Endothelial cell (in vitro differentiated cells): Measurements from ENCODE around the gene CCDC152. TPM values are rescaled to one million over a fixed set of nuclear protein-coding genes. Genes with fewer than 3 reads are reported as not detected.

Source experiments
- DNase-seq: peaks from one replicate; pipeline ENCODE4 v3.0.0; 2021; ENCODE audit warnings: low spot score
- H3K27ac Mint-ChIP-seq: one replicate; pipeline ENCODE4 v1.8.0; 2021; ENCODE audit warnings: mixed read lengths, inconsistent platforms; ENCODE audit not compliant: unreplicated experiment
- H3K27me3 Mint-ChIP-seq: one replicate; pipeline ENCODE4 v1.8.0; 2021; ENCODE audit warnings: mild to moderate bottlenecking, moderate library complexity, mixed read lengths, inconsistent platforms; ENCODE audit not compliant: unreplicated experiment
- H3K36me3 Mint-ChIP-seq: one replicate; pipeline ENCODE4 v1.8.0; 2021; ENCODE audit warnings: mild to moderate bottlenecking, low read depth, mixed read lengths, inconsistent platforms; ENCODE audit not compliant: unreplicated experiment
- H3K4me1 Mint-ChIP-seq: one replicate; pipeline ENCODE4 v1.8.0; 2021; ENCODE audit warnings: mild to moderate bottlenecking, mixed read lengths, inconsistent platforms; ENCODE audit not compliant: unreplicated experiment
- H3K4me3 Mint-ChIP-seq: one replicate; pipeline ENCODE4 v1.8.0; 2021; ENCODE audit warnings: mild to moderate bottlenecking, mixed read lengths, inconsistent platforms; ENCODE audit not compliant: unreplicated experiment
- H3K9me3 Mint-ChIP-seq: one replicate; pipeline ENCODE4 v1.8.0; 2021; ENCODE audit warnings: mixed read lengths, inconsistent platforms; ENCODE audit not compliant: unreplicated experiment
- CTCF ChIP-seq: fragments of 200-600 bp; sonication (generic); IDR thresholded peaks from one replicate; pipeline ENCODE4 v1.5.0; 2021; ENCODE audit warnings: antibody characterized with exemption; ENCODE audit not compliant: unreplicated experiment
- total RNA-seq: library from RNA; stranded (reverse); fragmentation: NEBNext Ultra II Directional; extraction: Animal tissue kit (Norgen Biotek cat#: 25700); gene quantifications from one replicate; pipeline ENCODE4 v1.2.1, GENCODE V29; 2021; ENCODE audit not compliant: unreplicated experiment

CCDC152 gene
- total RNA-seq, 1 donor from 2014 or later, result 2.8 TPM

GRCh38 chr5:42828671-42829070, 72.1 kb downstream of the CCDC152 start:
- TF ChIP-seq CTCF, result no peak

GRCh38 chr5:42830924-42831323, 74.3 kb downstream of the CCDC152 start:
- no peak overlapping the region for H3K27ac Mint-ChIP-seq
- TF ChIP-seq CTCF, result no peak
- no peak for DNase-seq
- peaks cover 8% of the 10 kb centered on the region for H3K27me3 Mint-ChIP-seq
- H3K9me3 Mint-ChIP-seq, result no peaks in the 10 kb centered on the region
- H3K4me3 Mint-ChIP-seq, result no peak overlapping the region
- no peaks in the 10 kb centered on the region for H3K4me1 Mint-ChIP-seq
- no peaks in the 10 kb centered on the region for H3K36me3 Mint-ChIP-seq

More at GRCh38 chr5:42828671-42829070, 72.1 kb downstream of the CCDC152 start:
- H3K9me3 Mint-ChIP-seq, result no peaks in the 10 kb centered on the region
- H3K27me3 Mint-ChIP-seq, result peaks cover 7% of the 10 kb centered on the region
- no peak overlapping the region for H3K27ac Mint-ChIP-seq
- no peaks in the 10 kb centered on the region for H3K36me3 Mint-ChIP-seq
- H3K4me3 Mint-ChIP-seq, result no peak overlapping the region
- no peaks in the 10 kb centered on the region for H3K4me1 Mint-ChIP-seq
- DNase-seq, result no peak

- no peaks in the 10 kb centered on the region for H3K9me3 Mint-ChIP-seq
- H3K4me3 Mint-ChIP-seq, result no peak overlapping the region
- peaks cover 8% of the 10 kb centered on the region for H3K27me3 Mint-ChIP-seq
- no peak for DNase-seq
- no peak for TF ChIP-seq CTCF
- H3K4me1 Mint-ChIP-seq, result no peaks in the 10 kb centered on the region
- no peaks in the 10 kb centered on the region for H3K36me3 Mint-ChIP-seq
- no peak overlapping the region for H3K27ac Mint-ChIP-seq
These were observed 75.4 kb downstream of the CCDC152 start for GRCh38 chr5:42832060-42832459.

- Mint-ChIP-seq H3K36me3 (no peaks in the 10 kb centered on the region), H3K9me3 (no peaks in the 10 kb centered on the region), H3K27ac (no peak overlapping the region), H3K27me3 (peaks cover 3% of the 10 kb centered on the region), H3K4me1 (no peaks in the 10 kb centered on the region), H3K4me3 (no peak overlapping the region)
- no peak for DNase-seq
- no peak for TF ChIP-seq CTCF
These were observed 79.6 kb downstream of the CCDC152 start for GRCh38 chr5:42836070-42836769.

GRCh38 chr5:42837601-42838000, 81.0 kb downstream of the CCDC152 start:
- H3K4me3 Mint-ChIP-seq, result no peak overlapping the region
- H3K27ac Mint-ChIP-seq, result no peak overlapping the region
- no peaks in the 10 kb centered on the region for H3K9me3 Mint-ChIP-seq

More at GRCh38 chr5:42837601-42838000, 81.0 kb downstream of the CCDC152 start:
- Mint-ChIP-seq H3K36me3 (no peaks in the 10 kb centered on the region), H3K27me3 (peaks cover 3% of the 10 kb centered on the region), H3K4me1 (no peaks in the 10 kb centered on the region)
- DNase-seq, result no peak
- TF ChIP-seq CTCF, result no peak
